ENCODE results near the gene PRRC1. TPM values are rescaled to one million over a fixed set of nuclear protein-coding genes. Genes with fewer than 3 reads are reported as not detected.
A peak's percentile ranks its signal among the peaks of the same experiment; 100 is the strongest.

The PRRC1 gene
- total RNA-seq, 4 donors from 2014 or later = 27.2 to 49.1 (median 30.1) TPM

DNA sequence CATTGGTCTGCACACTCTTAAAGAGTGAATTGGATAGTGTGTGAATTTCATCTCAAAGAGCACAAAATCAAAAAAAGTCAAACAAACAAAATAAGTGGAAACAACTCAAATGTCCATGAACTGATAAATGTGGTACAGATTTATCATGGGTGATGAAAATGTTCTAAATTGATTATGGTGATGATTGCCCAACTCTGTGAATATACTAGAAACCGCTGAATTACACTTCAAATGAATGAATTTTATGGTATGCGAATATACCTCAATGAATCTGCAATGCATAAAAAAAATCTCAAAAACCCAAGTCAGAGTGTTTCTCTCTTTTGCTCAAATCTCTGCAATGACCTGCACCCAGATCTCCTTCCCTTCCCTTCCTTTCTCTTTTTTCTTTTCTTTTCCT is 64.0 kb downstream of the PRRC1 start:
- Histone ChIP-seq H3K27me3 (no peaks in the 10 kb centered on the region), H3K4me3 (no peak overlapping the region), H3K9me3 (no peaks in the 10 kb centered on the region), H3K4me1 (peaks cover 0 to 5% (median 0%) of the 10 kb centered on the region in 3 donors), H3K36me3 (no peaks in the 10 kb centered on the region), H3K27ac (no peak overlapping the region)
- TF ChIP-seq POLR2AphosphoS5 (IDR thresholded peaks at IDR 0.05) (no peak), POLR2A (IDR thresholded peaks at IDR 0.05) (no peak), EP300 (IDR thresholded peaks at IDR 0.05) (no peak), CTCF (IDR thresholded peaks at IDR 0.05) (no peak)
- ATAC-seq = no peak
- 92 to 97% methylated on average over 2 of the region's 2 CpGs for WGBS, 2 donors (ENCODE audit: low coverage in 1 of 2)

GRCh38 chr5:127582773-127583370 is 65.4 kb downstream of the PRRC1 start:
- H3K4me1 ChIP-seq = peaks cover 0 to 5% (median 0%) of the 10 kb centered on the region in 3 donors
- H3K36me3 ChIP-seq = no peaks in the 10 kb centered on the region
- no peak overlapping the region for H3K4me3 ChIP-seq
- H3K27ac ChIP-seq = no peak overlapping the region
- H3K9me3 ChIP-seq = no peaks in the 10 kb centered on the region
- H3K27me3 ChIP-seq = no peaks in the 10 kb centered on the region
- TF ChIP-seq POLR2A (IDR thresholded peaks at IDR 0.05) (no peak), CTCF (IDR thresholded peaks at IDR 0.05) (peak in 1 of 4 experiments; percentile 13)
- 80 to 81% methylated on average over 3 of the region's 3 CpGs for WGBS, 2 donors (ENCODE audit: low coverage in 1 of 2)
- ATAC-seq = no peak

DNA sequence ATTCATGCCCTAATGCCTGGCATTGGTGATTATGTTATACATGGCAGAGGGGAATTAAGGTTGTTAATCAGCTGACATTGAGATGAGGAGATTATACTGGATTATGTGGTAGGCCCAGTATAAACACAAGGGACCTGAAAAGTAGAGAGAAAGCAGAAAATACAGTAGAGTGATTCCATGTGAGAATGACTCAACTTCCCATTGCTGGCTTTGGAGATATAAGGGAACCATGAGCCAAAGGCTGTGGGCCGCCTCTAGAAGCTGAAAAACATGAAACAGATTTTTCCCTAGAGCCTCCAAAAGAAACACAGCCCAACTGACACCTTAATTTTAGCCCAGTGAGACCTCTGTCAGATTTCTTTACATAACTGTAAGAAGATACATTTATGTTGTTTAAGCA is 66.4 kb downstream of the PRRC1 start:
- no peak overlapping the region for H3K27ac ChIP-seq
- no peak for ATAC-seq
- no peaks in the 10 kb centered on the region for H3K9me3 ChIP-seq
- H3K4me3 ChIP-seq = no peak overlapping the region
- 67 to 82% methylated on average over 1 of the region's 1 CpG for WGBS, 2 donors (ENCODE audit: low coverage in 1 of 2)
- H3K36me3 ChIP-seq = no peaks in the 10 kb centered on the region
- TF ChIP-seq POLR2AphosphoS5 (IDR thresholded peaks at IDR 0.05) = no peak
- H3K4me1 ChIP-seq = peaks cover 0 to 5% (median 0%) of the 10 kb centered on the region in 3 donors
- no peaks in the 10 kb centered on the region for H3K27me3 ChIP-seq

DNA sequence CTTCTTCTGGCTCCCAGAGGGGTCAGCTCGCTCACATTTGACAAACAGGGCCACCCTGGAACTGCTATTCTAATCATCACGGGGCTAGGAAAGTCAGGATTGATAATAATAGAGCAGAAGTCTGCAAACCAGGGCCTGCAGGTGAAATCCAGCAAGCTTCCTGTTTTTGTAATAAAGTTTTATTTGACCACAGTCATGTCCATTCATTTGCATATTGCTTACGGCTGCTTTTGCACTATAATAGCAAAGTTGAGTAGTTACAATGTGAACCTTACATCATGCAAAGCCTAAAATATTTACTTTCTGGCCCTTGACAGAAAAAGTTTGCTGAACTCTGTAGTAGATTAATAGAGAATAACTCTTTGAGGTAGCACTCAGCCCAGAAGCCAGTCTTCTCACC is 68.2 kb downstream of the PRRC1 start:
- no peak overlapping the region for H3K4me3 ChIP-seq
- no peak for TF ChIP-seq CTCF (IDR thresholded peaks at IDR 0.05)
- no peak for ATAC-seq
- H3K9me3 ChIP-seq = no peaks in the 10 kb centered on the region
- no peaks in the 10 kb centered on the region for H3K27me3 ChIP-seq
- H3K36me3 ChIP-seq = no peaks in the 10 kb centered on the region
- H3K4me1 ChIP-seq = peaks cover 0 to 5% (median 0%) of the 10 kb centered on the region in 3 donors
- no peak overlapping the region for H3K27ac ChIP-seq
- 72 to 85% methylated on average over 3 of the region's 3 CpGs for WGBS, 2 donors (ENCODE audit: low coverage in 1 of 2)

DNA sequence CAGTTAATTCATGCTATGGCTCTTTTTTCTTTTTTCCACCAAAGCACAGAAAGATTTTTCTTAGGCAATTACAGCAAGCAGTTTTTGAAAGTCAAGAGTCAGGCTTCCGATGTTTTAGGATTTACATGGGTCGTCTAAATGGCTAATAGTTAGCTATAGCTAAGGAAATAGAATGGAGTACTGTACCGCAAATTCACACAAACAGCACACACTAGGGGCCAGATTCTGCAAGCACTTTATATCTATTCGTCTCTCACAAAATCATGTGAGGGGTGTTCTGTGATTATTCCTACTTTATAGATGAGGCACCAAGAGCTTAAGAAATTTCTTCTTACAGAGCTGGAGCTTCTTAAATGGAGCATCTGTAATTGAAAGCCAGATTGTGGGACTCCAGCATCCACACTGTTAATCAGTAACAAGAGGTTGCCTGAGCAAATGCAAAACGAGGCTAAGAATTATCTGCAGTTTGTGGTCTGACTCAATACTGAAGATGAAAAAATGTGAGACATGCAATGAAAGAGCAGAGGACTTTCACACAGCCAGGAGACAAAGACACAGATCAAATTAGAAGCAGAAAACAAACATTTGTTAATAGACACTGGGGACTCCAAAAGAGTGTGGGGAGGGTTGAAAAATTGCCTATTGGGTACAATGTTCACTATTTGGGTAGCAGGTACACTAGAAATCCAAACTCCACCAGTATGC is 68.8 kb downstream of the PRRC1 start:
- Histone ChIP-seq H3K27ac (no peak overlapping the region), H3K4me3 (no peak overlapping the region), H3K4me1 (peaks cover 0 to 5% (median 0%) of the 10 kb centered on the region in 3 donors), H3K27me3 (no peaks in the 10 kb centered on the region), H3K9me3 (no peaks in the 10 kb centered on the region), H3K36me3 (no peaks in the 10 kb centered on the region)
- TF ChIP-seq POLR2A (IDR thresholded peaks at IDR 0.05) = no peak
- TF ChIP-seq POLR2AphosphoS5 (IDR thresholded peaks at IDR 0.05) = no peak
- TF ChIP-seq CTCF (IDR thresholded peaks at IDR 0.05) = no peak
- TF ChIP-seq EP300 (IDR thresholded peaks at IDR 0.05) = no peak
- no peak for ATAC-seq
- 67 to 77% methylated on average over 5 of the region's 5 CpGs for WGBS, 2 donors (ENCODE audit: low coverage in 1 of 2)

Data from gastroesophageal sphincter (tissue), 4 donors.